ENCODE results near the gene ATP6V0A4.
"Not testable (repeated sequence)": the region's sequence is repeated elsewhere in the genome, so short reads cannot be mapped to it uniquely, and the experiment has no call there.

The ATP6V0A4 gene

GRCh38 chr7:138731733-138732132 is 66.3 kb downstream of the ATP6V0A4 start:
- not testable (repeated sequence) for H3K27ac ChIP-seq (ENCODE audit: low read length); H3K4me1 ChIP-seq (ENCODE audit: control insufficient read depth, insufficient read depth, low read length); H3K27me3 ChIP-seq (ENCODE audit: control insufficient read depth in 1 of 2, insufficient read depth in 2 of 2, low read length in 2 of 2); H3K9me3 ChIP-seq (ENCODE audit: control insufficient read depth in 2 of 2, low read length in 2 of 2); H3K9ac ChIP-seq (ENCODE audit: low read length in 2 of 2); H3K4me3 ChIP-seq (ENCODE audit: low read length in 2 of 2); H3K36me3 ChIP-seq (ENCODE audit: control insufficient read depth in 2 of 2, insufficient read depth in 2 of 2, low read length in 2 of 2)

GRCh38 chr7:138729444-138729843 is 68.6 kb downstream of the ATP6V0A4 start:
- H3K4me3 ChIP-seq (ENCODE audit: low read length in 2 of 2) = no peak overlapping the region
- no peaks in the 10 kb centered on the region for H3K9me3 ChIP-seq (ENCODE audit: control insufficient read depth in 2 of 2, low read length in 2 of 2)
- H3K27ac ChIP-seq (ENCODE audit: low read length) = no peak overlapping the region
- no peaks in the 10 kb centered on the region for H3K4me1 ChIP-seq (ENCODE audit: control insufficient read depth, insufficient read depth, low read length)
- H3K9ac ChIP-seq (ENCODE audit: low read length in 2 of 2) = no peak overlapping the region
- peaks cover 0 to 2% of the 10 kb centered on the region in 2 donors for H3K27me3 ChIP-seq (ENCODE audit: control insufficient read depth in 1 of 2, insufficient read depth in 2 of 2, low read length in 2 of 2)
- no peaks in the 10 kb centered on the region for H3K36me3 ChIP-seq (ENCODE audit: control insufficient read depth in 2 of 2, insufficient read depth in 2 of 2, low read length in 2 of 2)

GRCh38 chr7:138727336-138728099 is 70.5 kb downstream of the ATP6V0A4 start:
- Histone ChIP-seq H3K4me1 (ENCODE audit: control insufficient read depth, insufficient read depth, low read length) (no peaks in the 10 kb centered on the region), H3K27ac (ENCODE audit: low read length) (no peak overlapping the region), H3K27me3 (ENCODE audit: control insufficient read depth in 1 of 2, insufficient read depth in 2 of 2, low read length in 2 of 2) (no peaks in the 10 kb centered on the region), H3K9ac (ENCODE audit: low read length in 2 of 2) (no peak overlapping the region), H3K4me3 (ENCODE audit: low read length in 2 of 2) (no peak overlapping the region), H3K36me3 (ENCODE audit: control insufficient read depth in 2 of 2, insufficient read depth in 2 of 2, low read length in 2 of 2) (no peaks in the 10 kb centered on the region), H3K9me3 (ENCODE audit: control insufficient read depth in 2 of 2, low read length in 2 of 2) (no peaks in the 10 kb centered on the region)

GRCh38 chr7:138726288-138726687 is 71.7 kb downstream of the ATP6V0A4 start:
- H3K27ac ChIP-seq (ENCODE audit: low read length) = no peak overlapping the region
- no peaks in the 10 kb centered on the region for H3K9me3 ChIP-seq (ENCODE audit: control insufficient read depth in 2 of 2, low read length in 2 of 2)
- no peaks in the 10 kb centered on the region for H3K27me3 ChIP-seq (ENCODE audit: control insufficient read depth in 1 of 2, insufficient read depth in 2 of 2, low read length in 2 of 2)
- H3K36me3 ChIP-seq (ENCODE audit: control insufficient read depth in 2 of 2, insufficient read depth in 2 of 2, low read length in 2 of 2) = no peaks in the 10 kb centered on the region
- no peak overlapping the region for H3K9ac ChIP-seq (ENCODE audit: low read length in 2 of 2)
- no peak overlapping the region for H3K4me3 ChIP-seq (ENCODE audit: low read length in 2 of 2)
- H3K4me1 ChIP-seq (ENCODE audit: control insufficient read depth, insufficient read depth, low read length) = no peaks in the 10 kb centered on the region

- no peaks in the 10 kb centered on the region for H3K36me3 ChIP-seq (ENCODE audit: control insufficient read depth in 2 of 2, insufficient read depth in 2 of 2, low read length in 2 of 2)
- no peaks in the 10 kb centered on the region for H3K9me3 ChIP-seq (ENCODE audit: control insufficient read depth in 2 of 2, low read length in 2 of 2)
- no peaks in the 10 kb centered on the region for H3K4me1 ChIP-seq (ENCODE audit: control insufficient read depth, insufficient read depth, low read length)
- no peak overlapping the region for H3K4me3 ChIP-seq (ENCODE audit: low read length in 2 of 2)
- H3K9ac ChIP-seq (ENCODE audit: low read length in 2 of 2) = no peak overlapping the region
- H3K27ac ChIP-seq (ENCODE audit: low read length) = no peak overlapping the region
- H3K27me3 ChIP-seq (ENCODE audit: control insufficient read depth in 1 of 2, insufficient read depth in 2 of 2, low read length in 2 of 2) = no peaks in the 10 kb centered on the region
These were observed 77.7 kb downstream of the ATP6V0A4 start for GRCh38 chr7:138720286-138720685.

GRCh38 chr7:138716889-138717288 is 81.1 kb downstream of the ATP6V0A4 start:
- no peaks in the 10 kb centered on the region for H3K9me3 ChIP-seq (ENCODE audit: control insufficient read depth in 2 of 2, low read length in 2 of 2)
- H3K36me3 ChIP-seq (ENCODE audit: control insufficient read depth in 2 of 2, insufficient read depth in 2 of 2, low read length in 2 of 2) = no peaks in the 10 kb centered on the region
- H3K9ac ChIP-seq (ENCODE audit: low read length in 2 of 2) = no peak overlapping the region
- peaks cover 0 to 2% of the 10 kb centered on the region in 2 donors for H3K27me3 ChIP-seq (ENCODE audit: control insufficient read depth in 1 of 2, insufficient read depth in 2 of 2, low read length in 2 of 2)
- no peak overlapping the region for H3K27ac ChIP-seq (ENCODE audit: low read length)
- no peaks in the 10 kb centered on the region for H3K4me1 ChIP-seq (ENCODE audit: control insufficient read depth, insufficient read depth, low read length)
- no peak overlapping the region for H3K4me3 ChIP-seq (ENCODE audit: low read length in 2 of 2)

- no peak overlapping the region for H3K27ac ChIP-seq (ENCODE audit: low read length)
- peaks cover 0 to 5% of the 10 kb centered on the region in 2 donors for H3K27me3 ChIP-seq (ENCODE audit: control insufficient read depth in 1 of 2, insufficient read depth in 2 of 2, low read length in 2 of 2)
- H3K36me3 ChIP-seq (ENCODE audit: control insufficient read depth in 2 of 2, insufficient read depth in 2 of 2, low read length in 2 of 2) = no peaks in the 10 kb centered on the region
- H3K9ac ChIP-seq (ENCODE audit: low read length in 2 of 2) = no peak overlapping the region
- H3K4me1 ChIP-seq (ENCODE audit: control insufficient read depth, insufficient read depth, low read length) = no peaks in the 10 kb centered on the region
- H3K9me3 ChIP-seq (ENCODE audit: control insufficient read depth in 2 of 2, low read length in 2 of 2) = no peaks in the 10 kb centered on the region
- no peak overlapping the region for H3K4me3 ChIP-seq (ENCODE audit: low read length in 2 of 2)
These were observed 84.8 kb downstream of the ATP6V0A4 start for GRCh38 chr7:138713191-138713590.

- Histone ChIP-seq H3K9me3 (ENCODE audit: control insufficient read depth in 2 of 2, low read length in 2 of 2) (no peaks in the 10 kb centered on the region), H3K27ac (ENCODE audit: low read length) (no peak overlapping the region), H3K4me3 (ENCODE audit: low read length in 2 of 2) (no peak overlapping the region)
These were observed 85.3 kb downstream of the ATP6V0A4 start for GRCh38 chr7:138712652-138713051.

GRCh38 chr7:138710536-138711385 is 87.2 kb downstream of the ATP6V0A4 start:
- no peaks in the 10 kb centered on the region for H3K4me1 ChIP-seq (ENCODE audit: control insufficient read depth, insufficient read depth, low read length)
- H3K9ac ChIP-seq (ENCODE audit: low read length in 2 of 2) = no peak overlapping the region
- peaks cover 0 to 5% of the 10 kb centered on the region in 2 donors for H3K27me3 ChIP-seq (ENCODE audit: control insufficient read depth in 1 of 2, insufficient read depth in 2 of 2, low read length in 2 of 2)
- no peak overlapping the region for H3K4me3 ChIP-seq (ENCODE audit: low read length in 2 of 2)
- no peak overlapping the region for H3K27ac ChIP-seq (ENCODE audit: low read length)
- H3K9me3 ChIP-seq (ENCODE audit: control insufficient read depth in 2 of 2, low read length in 2 of 2) = no peaks in the 10 kb centered on the region
- H3K36me3 ChIP-seq (ENCODE audit: control insufficient read depth in 2 of 2, insufficient read depth in 2 of 2, low read length in 2 of 2) = no peaks in the 10 kb centered on the region

More at GRCh38 chr7:138712652-138713051, 85.3 kb downstream of the ATP6V0A4 start:
- Histone ChIP-seq H3K4me1 (ENCODE audit: control insufficient read depth, insufficient read depth, low read length) (no peaks in the 10 kb centered on the region), H3K9ac (ENCODE audit: low read length in 2 of 2) (no peak overlapping the region), H3K27me3 (ENCODE audit: control insufficient read depth in 1 of 2, insufficient read depth in 2 of 2, low read length in 2 of 2) (peaks cover 0 to 5% of the 10 kb centered on the region in 2 donors), H3K36me3 (ENCODE audit: control insufficient read depth in 2 of 2, insufficient read depth in 2 of 2, low read length in 2 of 2) (no peaks in the 10 kb centered on the region)

- Histone ChIP-seq H3K27me3 (ENCODE audit: control insufficient read depth in 1 of 2, insufficient read depth in 2 of 2, low read length in 2 of 2) (no peaks in the 10 kb centered on the region), H3K4me3 (ENCODE audit: low read length in 2 of 2) (no peak overlapping the region), H3K4me1 (ENCODE audit: control insufficient read depth, insufficient read depth, low read length) (no peaks in the 10 kb centered on the region), H3K36me3 (ENCODE audit: control insufficient read depth in 2 of 2, insufficient read depth in 2 of 2, low read length in 2 of 2) (no peaks in the 10 kb centered on the region), H3K27ac (ENCODE audit: low read length) (no peak overlapping the region), H3K9me3 (ENCODE audit: control insufficient read depth in 2 of 2, low read length in 2 of 2) (no peaks in the 10 kb centered on the region), H3K9ac (ENCODE audit: low read length in 2 of 2) (no peak overlapping the region)
These were observed 92.8 kb downstream of the ATP6V0A4 start for GRCh38 chr7:138705167-138705566.

GRCh38 chr7:138701537-138701923 is 96.5 kb downstream of the ATP6V0A4 start:
- Histone ChIP-seq H3K4me3 (ENCODE audit: low read length in 2 of 2) (no peak overlapping the region), H3K36me3 (ENCODE audit: control insufficient read depth in 2 of 2, insufficient read depth in 2 of 2, low read length in 2 of 2) (no peaks in the 10 kb centered on the region), H3K4me1 (ENCODE audit: control insufficient read depth, insufficient read depth, low read length) (no peaks in the 10 kb centered on the region), H3K9ac (ENCODE audit: low read length in 2 of 2) (no peak overlapping the region), H3K9me3 (ENCODE audit: control insufficient read depth in 2 of 2, low read length in 2 of 2) (peaks cover 0 to 3% of the 10 kb centered on the region in 2 donors), H3K27me3 (ENCODE audit: control insufficient read depth in 1 of 2, insufficient read depth in 2 of 2, low read length in 2 of 2) (no peaks in the 10 kb centered on the region), H3K27ac (ENCODE audit: low read length) (no peak overlapping the region)
